PC-9 (cell line): ENCODE data around the gene CCDC30.

ENCODE experiments used
- EZH2 ChIP-seq: fragments of 200-600 bp; sonication (generic); IDR thresholded peaks from 2 replicates; pipeline ENCODE4 v1.8.0; 2017; ENCODE audit warnings: antibody characterized with exemption, low read depth
- TF ChIP-seq, protein P1 (sequence below): fragments of 200-600 bp; sonication (generic); conservative IDR thresholded peaks from 2 replicates; pipeline ENCODE4 v1.6.1; 2017; ENCODE audit warnings: mixed run types, antibody characterized with exemption, mild to moderate bottlenecking, moderate library complexity

DNA sequence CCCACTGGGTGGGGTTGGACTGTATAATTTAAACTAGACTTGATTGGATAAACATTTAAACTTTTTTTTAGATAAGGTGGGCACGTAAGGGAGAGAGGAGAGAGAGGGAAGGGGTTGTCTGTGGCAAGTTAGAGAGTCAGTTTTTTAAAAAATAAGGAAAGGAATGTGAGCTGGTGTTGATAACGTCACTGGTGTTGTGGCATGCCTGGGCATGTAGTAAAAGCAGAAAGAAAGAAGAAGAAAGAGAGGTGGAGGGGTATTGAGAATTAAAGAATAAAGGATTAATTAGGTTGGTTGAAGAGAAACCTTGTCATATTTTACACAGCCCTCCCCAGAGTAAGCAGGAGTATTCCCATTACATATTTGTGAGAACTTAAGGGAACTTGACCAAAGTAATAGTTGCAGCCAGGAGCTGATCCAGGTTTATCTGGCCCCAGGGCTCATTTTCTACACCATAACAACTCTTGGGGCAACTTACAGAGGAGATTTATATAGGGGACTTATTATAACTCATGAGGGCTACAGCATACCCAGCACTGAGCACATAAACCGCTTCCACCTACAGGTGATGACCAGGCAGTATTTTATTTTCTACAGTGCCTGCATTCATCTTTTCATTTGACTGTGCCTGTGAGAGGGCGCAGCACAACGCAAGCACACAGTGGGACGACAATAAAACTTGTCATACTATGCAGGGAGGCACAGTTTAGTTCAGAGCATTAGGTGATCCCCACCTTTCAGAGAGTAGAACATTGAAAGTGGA, 70.2 kb downstream of the CCDC30 start:
- TF ChIP-seq, protein P1, sequence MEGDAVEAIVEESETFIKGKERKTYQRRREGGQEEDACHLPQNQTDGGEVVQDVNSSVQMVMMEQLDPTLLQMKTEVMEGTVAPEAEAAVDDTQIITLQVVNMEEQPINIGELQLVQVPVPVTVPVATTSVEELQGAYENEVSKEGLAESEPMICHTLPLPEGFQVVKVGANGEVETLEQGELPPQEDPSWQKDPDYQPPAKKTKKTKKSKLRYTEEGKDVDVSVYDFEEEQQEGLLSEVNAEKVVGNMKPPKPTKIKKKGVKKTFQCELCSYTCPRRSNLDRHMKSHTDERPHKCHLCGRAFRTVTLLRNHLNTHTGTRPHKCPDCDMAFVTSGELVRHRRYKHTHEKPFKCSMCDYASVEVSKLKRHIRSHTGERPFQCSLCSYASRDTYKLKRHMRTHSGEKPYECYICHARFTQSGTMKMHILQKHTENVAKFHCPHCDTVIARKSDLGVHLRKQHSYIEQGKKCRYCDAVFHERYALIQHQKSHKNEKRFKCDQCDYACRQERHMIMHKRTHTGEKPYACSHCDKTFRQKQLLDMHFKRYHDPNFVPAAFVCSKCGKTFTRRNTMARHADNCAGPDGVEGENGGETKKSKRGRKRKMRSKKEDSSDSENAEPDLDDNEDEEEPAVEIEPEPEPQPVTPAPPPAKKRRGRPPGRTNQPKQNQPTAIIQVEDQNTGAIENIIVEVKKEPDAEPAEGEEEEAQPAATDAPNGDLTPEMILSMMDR: no peak
- TF ChIP-seq EZH2: no peak
